A549 (cell line): ENCODE data around the gene PRR35. TPM values are rescaled to one million over a fixed set of nuclear protein-coding genes. Genes with fewer than 3 reads are reported as not detected.

Experiments
- ATAC-seq, 2 experiments: fragments of 200-7000 bp in 1 of 2; fragments of >200 bp in 1 of 2; cut with Nextera tagmentation in 1 of 2; cut with Tn5 transposase in 1 of 2; 3 replicates each; pipeline versions ENCODE4 v1.8.0 to v1.9.1; 2018 to 2020; ENCODE audit warnings: mild to moderate bottlenecking in 1 of 2, moderate library complexity in 1 of 2
- CTCF ChIA-PET: fragments of 300-600 bp; sonication (Branson Sonifier 250); formaldehyde crosslinking; extraction: SDS; loops from one replicate; lab custom pipeline; 2021; ENCODE audit warnings: antibody characterized with exemption, inconsistent platforms; lab: Yijun Ruan, JAX
- POLR2A ChIA-PET: fragments of 350-600 bp; formaldehyde crosslinking; extraction: SDS; loops from one replicate; lab custom pipeline; 2021; ENCODE audit warnings: antibody characterized with exemption, inconsistent platforms; lab: Yijun Ruan, JAX
- DNase-seq, 2 experiments: peaks; one replicate each; pipeline versions ENCODE4 v3.0.0 to v3.0.0-alpha.2; 2011 to 2016; ENCODE audit warnings: low read depth in 1 of 2, low spot score in 1 of 2
- FAIRE-seq: peaks from 2 replicates; lab custom pipeline; 2011; peaks lifted over from hg19 to GRCh38; lab: Jason Lieb, UNC
- H3K27ac ChIP-seq, 2 experiments: fragments of >200 bp; sonication (Bioruptor Twin); formaldehyde crosslinking; 3 replicates each; pipeline ENCODE4 v1.5.1; 2016 to 2017
- H3K4me1 ChIP-seq: fragments of >200 bp; sonication (Bioruptor Twin); formaldehyde crosslinking; 3 replicates; pipeline ENCODE4 v1.6.1; 2016
- H3K4me2 ChIP-seq: fragments of >200 bp; sonication (Bioruptor Twin); formaldehyde crosslinking; 3 replicates; pipeline ENCODE4 v1.6.1; 2016
- H3K4me3 ChIP-seq: fragments of >200 bp; sonication (Bioruptor Twin); formaldehyde crosslinking; 3 replicates; pipeline ENCODE4 v1.5.1; 2016
- H3K9me3 ChIP-seq: fragments of >200 bp; sonication (Bioruptor Twin); formaldehyde crosslinking; 3 replicates; pipeline ENCODE4 v1.6.1; 2016
- CBX2 ChIP-seq: fragments of 200-600 bp; sonication (generic); IDR thresholded peaks from 2 replicates; pipeline ENCODE4 v1.6.1; 2016; ENCODE audit warnings: low read depth, mild to moderate bottlenecking, borderline replicate concordance
- CHD4 ChIP-seq: fragments of 200-600 bp; sonication (generic); IDR thresholded peaks from 2 replicates; pipeline ENCODE4 v1.6.1; 2016; ENCODE audit warnings: antibody characterized with exemption, mild to moderate bottlenecking, borderline replicate concordance
- EHMT2 ChIP-seq: fragments of 200-600 bp; sonication (generic); IDR thresholded peaks from 2 replicates; pipeline ENCODE4 v1.6.1; 2016; ENCODE audit warnings: antibody characterized with exemption, low read depth, mild to moderate bottlenecking, moderate library complexity
- EP300 ChIP-seq, 2 experiments: fragments of >200 bp; sonication (Bioruptor Twin); formaldehyde crosslinking; IDR thresholded peaks; 2 replicates in 1 of 2; 3 replicates in 1 of 2; pipeline ENCODE4 v1.6.1; 2016 to 2017
- ESRRA ChIP-seq: fragments of 150-350 bp; IDR thresholded peaks from 2 replicates; pipeline ENCODE4 v1.6.1; 2014; ENCODE audit warnings: mild to moderate bottlenecking, low read length, borderline replicate concordance
- FOSL2 ChIP-seq, 2 experiments: fragments of 450-650 bp in 1 of 2; fragments of >200 bp in 1 of 2; sonication (Bioruptor Twin) in 1 of 2; formaldehyde crosslinking; IDR thresholded peaks; 2 replicates each; pipeline versions ENCODE4 v1.5.0 to v1.6.1; 2016 to 2020; ENCODE audit warnings: mild to moderate bottlenecking in 1 of 2, moderate library complexity in 1 of 2
- GATA3 ChIP-seq: IDR thresholded peaks from 2 replicates; pipeline ENCODE4 v1.6.1; 2012; ENCODE audit warnings: borderline replicate concordance
- HOXA7 ChIP-seq: fragments of 250-450 bp; sonication (Bioruptor Pico); IDR thresholded peaks from 2 replicates; pipeline ENCODE4 v1.5.0; 2020; ENCODE audit warnings: mild to moderate bottlenecking, moderate library complexity
- JUN ChIP-seq, 2 experiments: fragments of >200 bp; sonication (Bioruptor Twin); formaldehyde crosslinking; IDR thresholded peaks; 2 replicates in 1 of 2; 3 replicates in 1 of 2; pipeline ENCODE4 v1.6.1; 2016 to 2017
- MAFK ChIP-seq: fragments of 450-650 bp; IDR thresholded peaks from 2 replicates; pipeline ENCODE4 v1.6.1; 2014; ENCODE audit not compliant: partially characterized antibody
- MYC ChIP-seq: IDR thresholded peaks from 2 replicates; pipeline ENCODE4 v1.6.1; 2012; ENCODE audit warnings: mild to moderate bottlenecking, inconsistent platforms, low read length, improper control_type of control experiment, borderline replicate concordance
- PHF8 ChIP-seq: fragments of 200-600 bp; sonication (generic); IDR thresholded peaks from 2 replicates; pipeline ENCODE4 v1.6.1; 2016; ENCODE audit warnings: low read depth, mild to moderate bottlenecking, antibody characterized with exemption, moderate library complexity, borderline replicate concordance
- POLR2AphosphoS2 ChIP-seq: conservative IDR thresholded peaks from 2 replicates; pipeline ENCODE4 v1.6.1; 2012; ENCODE audit warnings: low read length, improper control_type of control experiment, inconsistent platforms
- RCOR1 ChIP-seq: fragments of 150-350 bp; IDR thresholded peaks from 2 replicates; pipeline ENCODE4 v1.6.1; 2014; ENCODE audit warnings: antibody characterized with exemption, low read length, low read depth
- TP53 ChIP-seq: fragments of 250-450 bp; sonication (Bioruptor Pico); IDR thresholded peaks from 2 replicates; pipeline ENCODE4 v1.5.0; 2021; ENCODE audit warnings: mild to moderate bottlenecking, moderate library complexity
- ZSCAN20 ChIP-seq: fragments of 250-450 bp; sonication (Bioruptor Pico); IDR thresholded peaks from 2 replicates; pipeline ENCODE4 v1.8.0; 2022; ENCODE audit warnings: mild to moderate bottlenecking, moderate library complexity
- WGBS: methylation state at CpG from one replicate; pipeline ENCODE4 v1.1.6; 2017; ENCODE audit errors: missing lambda C conversion rate; 5-methylcytosine and 5-hydroxymethylcytosine counted together
- polyA plus RNA-seq, 4 experiments: library from polyadenylated mRNA; depleted of rRNA in 3 of 4; stranded (reverse); fragments of >200 nt; fragmentation: RNase III in 1 of 4; extraction: RNeasy Plus Mini Kit Qiagen cat#74134 plus additional on column Dnase treatment in 1 of 4; gene quantifications; 2 replicates in 3 of 4; 3 replicates in 1 of 4; pipeline ENCODE4 v1.2.3, GENCODE V29; 2011 to 2017
- TF ChIP-seq, protein P1 (sequence below): fragments of >200 bp; sonication (Bioruptor Twin); formaldehyde crosslinking; IDR thresholded peaks from 3 replicates; pipeline ENCODE4 v1.5.1; 2016
- TF ChIP-seq, protein P2 (sequence below): fragments of 150-350 bp; IDR thresholded peaks from 2 replicates; pipeline ENCODE4 v1.6.1; 2014; ENCODE audit warnings: low read depth, mild to moderate bottlenecking, low read length
- TF ChIP-seq, protein P3 (sequence below): fragments of 250-450 bp; sonication (Bioruptor Pico); IDR thresholded peaks from 2 replicates; pipeline ENCODE4 v1.5.0; 2020; ENCODE audit warnings: low read depth, mild to moderate bottlenecking, moderate library complexity

The PRR35 gene
- polyA plus RNA-seq, 2 of the 4 experiments (the other 2 are of a cell fraction) = 0.04 TPM

DNA sequence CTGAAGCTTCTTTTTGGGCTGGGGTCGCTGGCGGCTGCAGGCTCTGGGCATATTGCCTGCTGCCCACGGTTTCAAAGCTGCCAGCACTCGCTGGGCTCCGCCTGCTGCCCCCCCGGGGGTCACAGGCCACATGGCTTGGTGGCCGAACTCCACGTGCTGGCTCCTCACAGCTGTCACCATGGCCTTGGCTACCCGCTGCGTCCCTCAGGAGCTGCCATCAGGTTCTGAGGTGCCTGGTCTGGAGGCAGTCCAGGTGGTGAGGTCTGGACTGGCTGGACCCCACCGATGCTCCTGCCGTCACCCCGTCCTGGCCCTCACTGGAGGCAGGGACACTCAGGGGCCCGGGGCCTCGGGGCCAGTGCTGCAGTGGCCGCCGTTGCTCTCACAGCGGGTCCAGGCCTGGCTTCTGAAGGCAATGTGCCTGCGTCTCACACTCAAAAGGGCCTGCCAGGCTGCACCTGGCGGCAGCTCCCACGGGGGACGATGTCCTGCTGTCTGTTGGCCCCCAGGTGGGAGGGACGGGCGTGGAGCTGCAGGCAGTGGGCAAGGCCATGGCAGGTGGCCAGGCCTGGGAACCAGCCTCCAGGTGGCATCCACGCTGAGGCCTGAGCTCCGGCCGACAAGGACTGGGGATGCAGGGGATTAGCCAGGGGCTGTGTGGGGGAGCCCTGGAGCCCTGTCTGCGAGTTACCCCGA lies 19.4 kb upstream of the PRR35 start:
- WGBS = 100% methylated on average over 4 of the region's 29 CpGs
- TF ChIP-seq EHMT2 = no peak
- TF ChIP-seq CBX2 = no peak
- TF ChIP-seq MAFK = no peak
- TF ChIP-seq, protein P1, sequence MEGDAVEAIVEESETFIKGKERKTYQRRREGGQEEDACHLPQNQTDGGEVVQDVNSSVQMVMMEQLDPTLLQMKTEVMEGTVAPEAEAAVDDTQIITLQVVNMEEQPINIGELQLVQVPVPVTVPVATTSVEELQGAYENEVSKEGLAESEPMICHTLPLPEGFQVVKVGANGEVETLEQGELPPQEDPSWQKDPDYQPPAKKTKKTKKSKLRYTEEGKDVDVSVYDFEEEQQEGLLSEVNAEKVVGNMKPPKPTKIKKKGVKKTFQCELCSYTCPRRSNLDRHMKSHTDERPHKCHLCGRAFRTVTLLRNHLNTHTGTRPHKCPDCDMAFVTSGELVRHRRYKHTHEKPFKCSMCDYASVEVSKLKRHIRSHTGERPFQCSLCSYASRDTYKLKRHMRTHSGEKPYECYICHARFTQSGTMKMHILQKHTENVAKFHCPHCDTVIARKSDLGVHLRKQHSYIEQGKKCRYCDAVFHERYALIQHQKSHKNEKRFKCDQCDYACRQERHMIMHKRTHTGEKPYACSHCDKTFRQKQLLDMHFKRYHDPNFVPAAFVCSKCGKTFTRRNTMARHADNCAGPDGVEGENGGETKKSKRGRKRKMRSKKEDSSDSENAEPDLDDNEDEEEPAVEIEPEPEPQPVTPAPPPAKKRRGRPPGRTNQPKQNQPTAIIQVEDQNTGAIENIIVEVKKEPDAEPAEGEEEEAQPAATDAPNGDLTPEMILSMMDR = no peak
- no peak for TF ChIP-seq POLR2AphosphoS2
- TF ChIP-seq HOXA7 = no peak
- no peak for TF ChIP-seq ZSCAN20 (CRISPR knock-in tag)
- TF ChIP-seq RCOR1 = no peak
- TF ChIP-seq, protein P2, sequence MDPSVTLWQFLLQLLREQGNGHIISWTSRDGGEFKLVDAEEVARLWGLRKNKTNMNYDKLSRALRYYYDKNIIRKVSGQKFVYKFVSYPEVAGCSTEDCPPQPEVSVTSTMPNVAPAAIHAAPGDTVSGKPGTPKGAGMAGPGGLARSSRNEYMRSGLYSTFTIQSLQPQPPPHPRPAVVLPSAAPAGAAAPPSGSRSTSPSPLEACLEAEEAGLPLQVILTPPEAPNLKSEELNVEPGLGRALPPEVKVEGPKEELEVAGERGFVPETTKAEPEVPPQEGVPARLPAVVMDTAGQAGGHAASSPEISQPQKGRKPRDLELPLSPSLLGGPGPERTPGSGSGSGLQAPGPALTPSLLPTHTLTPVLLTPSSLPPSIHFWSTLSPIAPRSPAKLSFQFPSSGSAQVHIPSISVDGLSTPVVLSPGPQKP = no peak
- TF ChIP-seq JUN (IDR thresholded peaks at IDR 0.05) = no peak
- TF ChIP-seq EP300 (IDR thresholded peaks at IDR 0.05) = no peak
- POLR2A ChIA-PET = no interaction called here
- Histone ChIP-seq H3K4me3 (no peak overlapping the region), H3K9me3 (no peaks in the 10 kb centered on the region), H3K4me1 (peaks cover 5% of the 10 kb centered on the region), H3K27ac (no peak overlapping the region), H3K4me2 (no peak overlapping the region)
- no peak for DNase-seq
- ATAC-seq = no peak
- no peak for FAIRE-seq
- CTCF ChIA-PET = interaction anchor here (0.9 to 1.2 kb wide), 2 partner anchors 12 to 115 kb away, joined by 3 to 4 read pairs; partner anchors contain the start of gene RAB11FIP3

DNA sequence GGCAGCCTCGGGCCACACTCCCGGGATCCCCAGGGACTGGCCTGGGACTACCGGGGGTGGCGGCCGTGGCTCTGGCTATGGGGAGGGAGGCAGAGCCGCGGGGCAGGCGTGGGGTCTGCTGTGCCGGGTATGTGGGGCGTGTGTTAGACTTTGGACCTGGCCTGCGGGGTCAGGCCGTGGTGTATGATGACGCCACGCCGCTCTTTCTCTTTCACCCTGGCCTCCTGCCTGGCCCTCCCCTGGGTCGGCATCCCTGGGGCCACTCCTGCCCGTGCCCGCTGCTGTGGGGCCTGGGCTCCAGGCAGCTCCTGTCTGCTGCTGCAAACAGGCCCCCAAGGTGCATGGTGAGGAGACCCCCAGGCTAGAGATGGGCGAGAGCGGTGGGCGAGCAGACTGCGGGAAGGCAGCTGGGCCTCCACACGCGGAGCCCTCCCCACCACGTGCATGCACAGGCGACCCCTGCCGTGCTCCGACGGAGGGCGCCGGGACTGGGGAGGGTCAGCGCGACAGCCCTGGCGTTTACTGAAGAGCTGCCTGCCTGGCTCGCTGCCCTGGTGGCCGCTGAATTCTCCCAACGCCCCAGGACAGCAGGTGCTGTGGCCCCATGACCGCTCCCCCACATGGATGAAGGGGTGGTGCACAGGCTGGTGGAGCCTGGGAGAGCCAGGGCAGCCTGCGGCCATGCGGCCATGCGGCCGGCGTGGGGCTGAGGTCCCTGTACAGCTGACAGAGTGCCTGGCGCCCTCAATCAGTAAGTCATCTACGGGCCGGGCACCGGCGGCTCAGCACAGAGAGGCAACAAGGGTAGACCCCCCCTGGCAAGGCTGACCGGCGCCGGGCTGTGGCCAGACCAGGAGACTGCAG lies 16.7 kb upstream of the PRR35 start:
- ChIA-PET CTCF (interaction anchor here (0.8 to 1.6 kb wide), 5 partner anchors 9 to 117 kb away, joined by 3 read pairs; no protein-coding TSS in a partner anchor), POLR2A (no interaction called here)
- no peak for ATAC-seq
- no peak for FAIRE-seq
- no peak for DNase-seq
- TF ChIP-seq PHF8 (no peak), CBX2 (no peak), RCOR1 (no peak), CHD4 (no peak), MYC (no peak), ESRRA (no peak), EP300 (IDR thresholded peaks at IDR 0.05) (no peak), TP53 (no peak), GATA3 (no peak), FOSL2 (IDR thresholded peaks at IDR 0.05) (no peak), FOSL2 (CRISPR knock-in tag; IDR thresholded peaks at IDR 0.05) (no peak), POLR2AphosphoS2 (no peak)
- TF ChIP-seq, protein P1 = no peak
- TF ChIP-seq, protein P3, sequence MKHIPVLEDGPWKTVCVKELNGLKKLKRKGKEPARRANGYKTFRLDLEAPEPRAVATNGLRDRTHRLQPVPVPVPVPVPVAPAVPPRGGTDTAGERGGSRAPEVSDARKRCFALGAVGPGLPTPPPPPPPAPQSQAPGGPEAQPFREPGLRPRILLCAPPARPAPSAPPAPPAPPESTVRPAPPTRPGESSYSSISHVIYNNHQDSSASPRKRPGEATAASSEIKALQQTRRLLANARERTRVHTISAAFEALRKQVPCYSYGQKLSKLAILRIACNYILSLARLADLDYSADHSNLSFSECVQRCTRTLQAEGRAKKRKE (CRISPR knock-in tag) = no peak
- Histone ChIP-seq H3K4me3 (no peak overlapping the region), H3K4me1 (peaks cover 5% of the 10 kb centered on the region; the same call in 1 of the 3 replicates), H3K9me3 (no peaks in the 10 kb centered on the region), H3K4me2 (no peak overlapping the region), H3K27ac (no peak overlapping the region)
- 98% methylated on average over 16 of the region's 51 CpGs for WGBS
